ENCODE results near the gene METRN.

DNA sequence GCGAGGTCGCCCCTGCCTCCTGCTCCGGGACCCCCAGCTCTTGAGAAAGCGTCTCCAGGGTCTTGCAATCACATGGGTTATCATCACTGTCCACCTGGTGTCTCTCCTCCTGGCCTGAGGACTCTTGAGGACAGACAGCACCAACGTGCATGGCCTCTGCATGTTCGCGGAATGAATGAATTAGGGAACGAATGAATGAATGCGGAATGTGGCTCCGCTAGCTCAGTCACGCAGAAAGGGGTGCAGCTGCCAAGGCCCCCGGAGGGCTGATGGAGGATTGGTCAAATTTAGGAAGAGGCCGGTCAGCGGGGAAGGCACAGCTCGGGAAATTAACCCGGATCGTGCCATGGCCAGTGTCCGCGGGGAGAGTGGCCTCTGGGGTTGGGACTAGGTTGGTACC lies 12.6 kb upstream of the METRN start:
- no peak for TF ChIP-seq CTCF (IDR thresholded peaks at IDR 0.05)
- no peak for TF ChIP-seq ZFX (IDR thresholded peaks at IDR 0.05; ENCODE audit: borderline replicate concordance)

All from 22Rv1 (cell line).